Pancreas (tissue), 10 donors: ENCODE results near the gene AOPEP. TPM values are rescaled to one million over a fixed set of nuclear protein-coding genes. Genes with fewer than 3 reads are reported as not detected.
"Not testable (repeated sequence)": the region's sequence is repeated elsewhere in the genome, so short reads cannot be mapped to it uniquely, and the experiment has no call there.

Source experiments
- ATAC-seq, 4 donors: fragments of 200-7000 bp; cut with Tn5 transposase; one replicate each; pipeline versions ENCODE4 v1.8.0 to v1.9.1; 2020; ENCODE audit warnings: mild to moderate bottlenecking in 4 of 4, moderate library complexity in 4 of 4
- DNase-seq, 6 donors: peaks; one replicate each; pipeline ENCODE4 v3.0.0-alpha.2; 2020
- FAIRE-seq: peaks from 2 replicates; lab custom pipeline; 2012; peaks lifted over from hg19 to GRCh38; lab: Jason Lieb, UNC
- H3K27ac ChIP-seq, 4 donors: fragments of 200-600 bp; sonication (generic); 1 replicate in 3 of 4; 2 replicates in 1 of 4; pipeline versions ENCODE4 v1.5.0 to v1.8.0; 2020
- H3K27me3 ChIP-seq, 4 donors: fragments of 200-600 bp; one replicate each; pipeline ENCODE4 v1.8.0; 2021
- H3K36me3 ChIP-seq, 3 donors: fragments of 200-600 bp; sonication (generic) in 1 of 3; one replicate each; pipeline versions ENCODE4 v1.5.0 to v1.8.0; 2020 to 2021
- H3K4me1 ChIP-seq, 3 donors: fragments of 200-600 bp; one replicate each; pipeline ENCODE4 v1.8.0; 2021
- H3K4me3 ChIP-seq, 4 donors: fragments of 200-600 bp; sonication (generic) in 2 of 4; one replicate each; pipeline versions ENCODE4 v1.5.0 to v1.8.0; 2020 to 2021
- H3K9me3 ChIP-seq, 4 donors: fragments of 200-600 bp; one replicate each; pipeline ENCODE4 v1.8.0; 2021
- CTCF ChIP-seq, 4 donors: fragments of 200-600 bp; sonication (generic) in 3 of 4; IDR thresholded peaks; one replicate each; pipeline versions ENCODE4 v1.5.0 to v1.8.0; 2021; ENCODE audit warnings: antibody characterized with exemption in 4 of 4
- WGBS, 2 donors: extraction: QIAGEN DNeasy Blood & Tissue Kit; methylation state at CpG; one replicate each; pipeline ENCODE4 v1.1.7; 2013; 5-methylcytosine and 5-hydroxymethylcytosine counted together
- intact Hi-C, 3 donors: fragments of 100-400 bp; cut with DNase I; formaldehyde crosslinking; loops; one replicate each; pipeline versions ENCODE4 v1.11.1 to v1.14.2; 2022
- polyA plus RNA-seq, 2 donors: library from polyadenylated mRNA; stranded (reverse); fragments of 200-250 nt; gene quantifications; one replicate each; pipeline ENCODE4 v1.2.3, GENCODE V29; 2013
- total RNA-seq, 6 donors: library from RNA; stranded (reverse); fragmentation: NEBNext Ultra II Directional in 4 of 6; extraction: Animal tissue kit (Norgen Biotek cat#: 25700) in 4 of 6; gene quantifications; one replicate each; pipeline versions ENCODE4 v1.2.1 to v1.2.4, GENCODE V29; 2021 to 2023
- donor health status: healthy with polysubstance abuse.
- donor health status: DM: no; HTN: no; CAD: no; lungs with moderate emphysema.
- donor health status: DM: no; HTN: no; CAD: no.
- donor health status: control.
- donor health status: control.
- donor health status: Bipolar disorder and iron deficiency.
- donor health status: DM: yes; HTN: yes; CAD: no.
- donor health status: DM: no; HTN: no; CAD: no.
- donor health status: DM: no; HTN: no; CAD: no.
- donor health status: DM: yes; HTN: yes; CAD: no.

Gene AOPEP
- total and polyA plus RNA-seq, 8 donors = 50.5 to 140 (median 76.7) TPM

DNA sequence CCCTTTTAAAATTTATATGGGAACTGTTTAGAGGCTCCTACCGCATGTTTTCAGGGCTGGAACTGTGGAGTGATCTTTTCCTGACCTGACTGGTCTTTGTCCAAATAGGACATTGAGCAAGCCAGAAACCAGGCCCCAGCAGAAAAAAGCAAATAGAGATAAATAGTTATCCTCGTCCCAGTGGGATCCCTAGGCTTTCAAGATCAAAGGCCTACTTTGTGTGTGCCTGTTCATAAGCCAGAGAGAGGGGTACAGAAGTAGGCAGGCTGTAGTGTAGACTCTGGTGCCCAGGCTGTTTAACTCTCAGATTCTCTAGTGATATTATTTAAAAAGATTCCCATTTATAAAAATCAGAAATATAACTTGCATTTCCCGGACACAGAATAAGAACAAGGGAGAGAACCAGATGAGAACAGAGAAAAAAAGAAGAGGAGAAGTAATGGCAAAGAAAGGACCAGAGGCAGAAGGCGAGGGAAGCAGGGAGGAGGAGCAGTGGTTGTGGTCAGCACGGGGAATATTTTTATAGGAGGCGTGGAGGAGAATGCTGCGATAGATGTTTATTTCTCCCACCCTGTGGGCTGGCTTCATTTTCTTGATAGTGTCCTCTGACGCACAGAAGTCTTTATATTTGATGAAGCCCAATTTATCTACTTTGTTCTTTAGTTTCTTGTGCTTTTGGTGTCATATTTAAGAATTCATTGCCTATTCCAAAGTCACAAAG, 101.2 kb downstream of the AOPEP start:
- Histone ChIP-seq H3K4me3 (no peak overlapping the region), H3K27me3 (no peaks in the 10 kb centered on the region), H3K27ac (peak overlapping the region in 1 of 4 donors; percentile 21), H3K36me3 (no peaks in the 10 kb centered on the region), H3K4me1 (no peaks in the 10 kb centered on the region), H3K9me3 (no peaks in the 10 kb centered on the region)
- intact Hi-C loops = no loop called here
- ATAC-seq (peak in 3 of 4 donors; percentile 62 to 71 (median 65)), FAIRE-seq (no peak), DNase-seq (no peak)
- 73% methylated on average over 8 of the region's 8 CpGs for WGBS, 2 donors
- no peak for TF ChIP-seq CTCF (IDR thresholded peaks at IDR 0.05)

DNA sequence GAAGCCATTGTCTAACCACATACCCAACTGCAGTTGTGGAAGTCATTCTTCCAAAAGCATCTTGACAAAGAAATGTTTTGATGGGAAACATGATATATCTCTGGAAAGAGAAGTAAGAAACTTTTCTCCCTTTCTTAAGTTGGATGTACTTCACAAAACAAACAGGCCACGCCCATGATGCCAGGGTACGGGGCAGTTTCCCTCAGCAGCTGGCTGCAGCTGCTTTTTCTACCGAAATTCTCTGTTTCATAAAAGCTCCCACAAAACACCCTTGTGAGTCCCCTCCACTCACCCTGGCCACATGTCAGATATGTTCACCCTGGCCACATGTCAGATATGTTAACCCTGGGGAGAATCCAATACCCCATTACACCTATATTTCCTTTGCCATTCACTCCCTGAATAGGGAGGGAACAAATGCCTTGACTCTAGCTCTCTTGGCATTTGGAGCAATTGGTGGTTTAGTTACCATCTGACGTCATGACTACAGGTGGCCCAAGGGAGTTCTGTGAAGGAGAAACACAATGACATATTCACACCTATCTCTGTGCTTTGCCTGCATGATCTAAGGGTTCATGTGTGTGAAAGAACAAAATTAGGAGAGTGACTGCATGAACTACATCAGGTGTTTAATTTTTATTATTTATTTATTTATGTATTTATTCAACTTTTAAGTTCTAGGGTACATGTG, 103.0 kb downstream of the AOPEP start:
- no peaks in the 10 kb centered on the region for H3K27me3 ChIP-seq
- H3K4me3 ChIP-seq = no peak overlapping the region
- DNase-seq = no peak
- no peaks in the 10 kb centered on the region for H3K36me3 ChIP-seq
- FAIRE-seq = no peak
- no peaks in the 10 kb centered on the region for H3K4me1 ChIP-seq
- 90 to 97% methylated on average over 4 of the region's 4 CpGs for WGBS, 2 donors
- no peak overlapping the region for H3K27ac ChIP-seq
- no peaks in the 10 kb centered on the region for H3K9me3 ChIP-seq
- intact Hi-C loops = no loop called here
- no peak for ATAC-seq
- TF ChIP-seq CTCF (IDR thresholded peaks at IDR 0.05) = no peak

DNA sequence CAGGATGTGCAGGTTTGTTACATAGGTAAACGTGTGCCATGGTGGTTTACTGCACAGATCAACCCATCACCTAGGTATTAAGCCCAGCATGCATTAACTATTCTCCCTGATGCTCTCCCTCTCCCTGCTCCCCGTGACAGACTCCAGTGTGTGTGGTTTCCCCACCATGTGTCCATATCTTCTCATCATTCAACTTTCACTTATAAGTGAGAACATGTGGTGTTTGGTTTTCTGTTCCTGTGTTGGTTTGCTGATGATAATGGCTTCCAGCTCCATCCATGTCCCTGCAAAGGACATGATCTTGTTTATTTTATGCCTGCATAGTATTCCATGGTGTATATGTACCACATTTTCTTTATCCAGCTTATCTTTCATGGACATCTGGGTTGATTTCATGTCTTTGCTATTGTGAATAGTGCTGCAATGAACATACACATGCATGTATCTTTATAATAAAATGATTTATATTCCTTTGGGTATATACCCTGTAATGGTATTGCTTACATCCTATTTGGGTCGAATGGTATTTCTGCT, 103.6 kb downstream of the AOPEP start:
- FAIRE-seq, H3K36me3 ChIP-seq, ATAC-seq, H3K4me1 ChIP-seq, H3K9me3 ChIP-seq, intact Hi-C loops, H3K4me3 ChIP-seq, DNase-seq, H3K27ac ChIP-seq, H3K27me3 ChIP-seq: not testable (repeated sequence)
- WGBS, 2 donors = 65 to 77% methylated on average over 3 of the region's 3 CpGs

GRCh38 chr9:94833802-94834201, 107.3 kb downstream of the AOPEP start:
- Histone ChIP-seq H3K27ac (no peak overlapping the region), H3K4me1 (no peaks in the 10 kb centered on the region), H3K4me3 (no peak overlapping the region), H3K27me3 (no peaks in the 10 kb centered on the region), H3K9me3 (no peaks in the 10 kb centered on the region), H3K36me3 (no peaks in the 10 kb centered on the region)
- TF ChIP-seq CTCF (IDR thresholded peaks at IDR 0.05) = no peak
- DNase-seq (no peak), FAIRE-seq (no peak), ATAC-seq (no peak)
- 83 to 88% methylated on average over 4 of the region's 4 CpGs for whole genome bisulfite sequencing, 2 donors
- intact Hi-C loops = no loop called here

DNA sequence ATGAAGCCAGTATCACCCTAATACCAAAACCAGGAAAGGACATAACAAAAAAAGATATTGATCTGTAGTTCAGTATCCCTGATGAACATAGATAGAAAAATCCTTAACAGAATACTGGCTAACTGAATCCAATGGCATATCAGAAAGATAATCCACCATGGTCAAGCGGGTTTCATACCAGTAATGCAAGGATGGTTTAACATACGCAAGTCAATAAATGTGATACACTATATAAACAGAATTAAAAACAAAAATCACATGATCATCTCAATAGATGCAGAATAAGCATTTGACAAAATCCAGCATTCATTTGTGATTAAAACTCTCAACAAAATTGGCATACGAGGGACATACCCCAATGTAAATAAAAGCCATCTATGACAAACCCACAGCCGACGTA, 110.9 kb downstream of the AOPEP start:
- DNase-seq = no peak
- no peak for FAIRE-seq
- Histone ChIP-seq H3K4me1 (no peaks in the 10 kb centered on the region), H3K27ac (no peak overlapping the region), H3K36me3 (no peaks in the 10 kb centered on the region), H3K9me3 (no peaks in the 10 kb centered on the region), H3K27me3 (no peaks in the 10 kb centered on the region), H3K4me3 (no peak overlapping the region)
- no peak for ATAC-seq
- intact Hi-C loops = no loop called here
- WGBS, 2 donors = 72 to 98% methylated on average over 5 of the region's 5 CpGs
- no peak for TF ChIP-seq CTCF (IDR thresholded peaks at IDR 0.05)
